C1 segment of cervical spinal cord (tissue), 14 donors: ENCODE measurements around the gene PLEKHA1.
A peak's percentile ranks its signal among the peaks of the same experiment; 100 is the strongest.

Source experiments
- DNase-seq, 14 donors: peaks; one replicate each; lab custom pipeline; 2025; lab: John Stamatoyannopoulos, UW

PLEKHA1 gene

GRCh38 chr10:122346326-122346950, 28.1 kb upstream of the PLEKHA1 start:
- DNase-seq: no peak

DNA sequence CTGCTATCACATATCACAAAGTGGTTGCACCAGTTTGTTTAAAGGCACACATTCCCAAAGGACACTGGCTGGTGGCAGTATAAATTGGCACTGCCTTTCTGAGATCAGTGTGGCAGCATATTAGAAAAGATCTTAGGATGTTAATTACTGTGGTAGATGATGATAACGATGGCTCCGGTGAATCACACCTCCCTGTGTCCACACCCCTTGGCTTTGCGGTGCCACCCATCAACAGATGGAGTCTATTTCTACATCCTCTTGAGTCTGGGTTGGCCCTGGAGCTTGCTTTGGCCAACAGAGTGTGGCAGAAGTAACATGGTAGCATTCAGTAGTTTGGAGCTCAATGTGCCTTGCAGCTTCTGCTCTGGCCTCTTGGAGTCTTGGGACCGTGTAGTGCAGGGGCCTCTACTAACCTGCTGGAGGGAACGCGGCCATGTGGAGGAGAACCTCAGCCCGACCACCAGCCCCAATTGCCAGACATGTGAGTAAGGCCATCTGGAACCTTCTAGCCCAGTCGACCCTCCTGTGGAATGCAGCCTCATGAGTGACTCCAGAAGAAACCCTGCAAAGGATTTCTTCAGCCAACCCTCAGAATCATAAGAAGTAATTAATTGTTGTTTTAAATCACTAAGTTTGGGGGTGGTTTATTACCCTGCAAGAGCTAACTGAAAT, 27.2 kb upstream of the PLEKHA1 start:
- DNase-seq: no peak

GRCh38 chr10:122348512-122348911, 26.0 kb upstream of the PLEKHA1 start:
- DNase-seq: peak in 1 of 14 donors; percentile 11

GRCh38 chr10:122348935-122349361, 25.6 kb upstream of the PLEKHA1 start:
- no peak for DNase-seq

DNA sequence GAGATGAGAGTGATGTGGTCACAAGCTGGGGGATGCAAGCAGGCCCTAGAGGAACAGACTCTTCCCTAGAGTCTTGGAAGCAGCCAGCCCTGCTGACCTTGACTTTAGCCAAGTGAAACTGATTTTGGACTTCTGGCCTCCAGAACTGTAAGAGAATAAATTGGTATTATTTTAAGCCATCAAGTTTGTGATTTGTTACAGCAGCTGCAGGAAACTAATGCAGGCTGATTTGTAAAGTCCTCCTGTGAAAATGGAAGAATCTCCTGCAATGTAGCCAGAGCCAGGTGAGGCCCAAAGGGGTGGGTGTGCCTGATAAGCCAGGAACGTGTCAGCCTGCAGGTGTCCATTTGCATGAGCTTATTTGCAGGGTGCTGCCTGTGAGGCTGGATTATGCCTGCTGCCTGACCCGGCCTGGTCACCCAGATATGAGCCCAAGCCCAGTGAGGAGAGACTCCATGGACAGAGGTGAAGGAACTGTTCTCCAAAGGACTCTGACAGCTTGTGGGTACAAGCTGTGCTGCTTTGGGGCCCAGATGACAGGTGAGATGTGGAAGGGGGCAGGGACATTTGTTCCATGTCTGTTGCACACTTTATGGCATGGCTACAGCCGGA, 24.6 kb upstream of the PLEKHA1 start:
- DNase-seq: no peak

- no peak for DNase-seq
These were observed 23.6 kb upstream of the PLEKHA1 start for GRCh38 chr10:122350893-122351292.

GRCh38 chr10:122352817-122353525, 21.5 kb upstream of the PLEKHA1 start:
- no peak for DNase-seq

- DNase-seq: no peak
These were observed 20.1 kb upstream of the PLEKHA1 start for GRCh38 chr10:122354383-122354782.

GRCh38 chr10:122357685-122358084, 16.8 kb upstream of the PLEKHA1 start:
- no peak for DNase-seq

GRCh38 chr10:122359621-122360020, 14.9 kb upstream of the PLEKHA1 start:
- no peak for DNase-seq

DNA sequence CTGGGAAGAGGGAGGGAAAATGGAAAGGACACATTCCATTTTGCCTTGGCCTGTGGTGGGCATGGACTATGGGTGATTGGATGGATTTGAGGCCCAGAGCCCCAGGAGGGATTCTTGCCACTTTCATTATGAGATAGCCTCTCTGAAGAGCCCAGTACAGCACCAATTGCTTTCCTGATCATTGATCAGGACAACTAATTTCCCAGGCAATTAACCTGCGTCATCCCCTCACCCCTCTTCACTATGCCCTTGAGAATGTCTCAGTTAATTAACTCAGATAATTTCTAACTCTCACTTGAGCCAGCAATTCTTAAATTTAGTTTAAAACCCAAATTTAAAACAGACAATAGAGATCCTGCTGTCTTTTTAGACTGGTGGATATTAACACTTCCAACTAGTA, 13.5 kb upstream of the PLEKHA1 start:
- DNase-seq: no peak

DNA sequence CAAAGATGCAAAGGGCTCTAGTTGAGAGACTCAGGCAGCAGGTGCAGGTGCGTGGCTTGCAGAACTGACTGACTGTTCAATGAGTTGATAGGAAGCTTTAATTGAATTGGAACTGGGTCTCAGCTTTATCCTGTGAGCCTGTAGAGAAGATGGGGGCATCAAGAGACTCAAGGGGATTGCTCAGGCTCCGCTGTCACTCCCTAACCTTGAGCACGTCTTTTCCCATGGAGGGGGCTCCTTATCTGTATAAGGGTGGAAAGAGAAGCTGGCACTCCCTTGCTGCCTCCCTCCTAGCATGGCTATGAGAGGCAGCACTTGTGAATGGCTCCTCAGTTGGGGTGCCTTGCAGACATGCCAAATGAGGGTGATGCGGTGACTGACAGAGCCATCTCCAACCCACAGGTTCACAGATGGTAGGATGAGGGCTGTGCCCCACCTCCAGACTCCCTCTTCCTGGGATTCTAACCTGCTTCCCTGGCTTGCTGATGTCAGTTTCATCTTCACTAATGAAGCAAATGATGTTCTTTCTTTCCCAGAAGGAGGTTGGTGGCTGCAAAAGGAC, 12.4 kb upstream of the PLEKHA1 start:
- no peak for DNase-seq

DNA sequence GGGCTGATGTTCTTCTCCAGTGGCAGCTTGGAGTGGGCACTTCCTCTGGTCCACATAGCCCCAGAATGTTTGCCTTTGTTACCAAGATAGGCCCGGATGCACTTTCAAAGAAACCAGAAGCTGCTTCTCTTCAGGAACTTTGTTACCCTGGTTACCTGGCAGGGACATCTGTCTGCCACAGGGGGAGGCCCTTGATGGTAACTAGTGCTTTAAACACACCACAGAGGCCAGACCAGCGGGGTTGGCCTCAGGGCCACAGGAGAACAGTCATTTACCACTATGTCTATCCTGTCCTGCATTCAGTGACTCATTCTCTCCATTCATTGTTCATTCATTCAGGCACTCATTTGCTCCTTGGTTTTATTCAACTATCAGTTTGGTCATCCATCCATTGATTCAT, 11.9 kb upstream of the PLEKHA1 start:
- peak in 1 of 14 donors; percentile 14 for DNase-seq

DNA sequence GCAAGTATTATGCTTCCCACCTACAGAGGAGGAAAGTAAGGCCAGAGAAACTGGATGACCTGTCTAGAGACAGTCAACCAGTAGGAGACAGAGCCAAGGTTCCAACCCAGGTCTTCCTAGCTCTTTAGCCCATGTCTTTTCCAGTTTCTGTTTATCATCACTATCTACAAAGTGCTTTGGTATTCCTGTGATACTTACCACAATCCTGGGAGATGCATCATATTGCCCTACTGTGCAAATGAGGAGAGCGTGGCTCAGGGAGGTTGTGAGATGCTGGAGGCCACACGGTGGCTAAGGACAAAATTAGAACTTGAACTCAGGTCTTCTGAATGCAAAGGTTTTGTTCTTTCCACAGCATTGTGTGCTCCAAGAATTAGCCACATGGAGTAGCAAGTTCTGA, 11.2 kb upstream of the PLEKHA1 start:
- no peak for DNase-seq

DNA sequence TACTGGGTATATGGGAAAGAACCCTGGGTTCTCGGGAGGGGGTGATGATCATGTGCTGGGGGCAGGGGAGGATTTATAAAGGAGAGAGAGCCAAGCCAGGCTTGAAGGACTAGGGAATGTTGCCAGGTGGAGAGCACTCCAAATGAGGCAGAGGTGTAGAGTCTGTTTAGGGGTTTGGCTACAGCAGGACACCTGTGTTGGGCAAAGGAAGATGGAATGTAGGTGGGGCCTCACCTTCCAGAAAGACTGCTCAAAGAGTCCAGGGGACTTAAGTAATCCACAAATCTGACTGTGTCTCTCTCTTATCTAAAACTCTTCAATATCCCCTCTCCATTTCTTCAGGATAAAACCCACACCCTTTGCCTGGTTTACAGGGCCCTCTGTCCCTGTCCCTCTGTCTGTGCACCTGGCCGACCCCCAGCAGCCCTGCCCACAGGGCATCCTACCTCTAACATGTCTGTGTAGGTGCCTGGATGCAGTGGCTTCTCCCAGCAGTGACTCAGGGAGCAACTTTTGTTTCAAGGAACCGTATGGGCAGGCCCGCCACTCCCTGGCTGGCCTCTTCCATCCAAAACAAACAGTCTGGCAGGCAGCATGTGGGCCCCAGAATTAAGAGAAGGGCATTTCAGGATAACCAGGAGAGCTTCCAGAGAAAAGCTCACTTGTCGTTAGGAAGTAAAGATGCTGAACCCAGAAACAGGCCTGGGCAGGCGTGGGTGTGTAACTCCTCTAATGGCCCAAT, 10.6 kb upstream of the PLEKHA1 start:
- DNase-seq: no peak

DNA sequence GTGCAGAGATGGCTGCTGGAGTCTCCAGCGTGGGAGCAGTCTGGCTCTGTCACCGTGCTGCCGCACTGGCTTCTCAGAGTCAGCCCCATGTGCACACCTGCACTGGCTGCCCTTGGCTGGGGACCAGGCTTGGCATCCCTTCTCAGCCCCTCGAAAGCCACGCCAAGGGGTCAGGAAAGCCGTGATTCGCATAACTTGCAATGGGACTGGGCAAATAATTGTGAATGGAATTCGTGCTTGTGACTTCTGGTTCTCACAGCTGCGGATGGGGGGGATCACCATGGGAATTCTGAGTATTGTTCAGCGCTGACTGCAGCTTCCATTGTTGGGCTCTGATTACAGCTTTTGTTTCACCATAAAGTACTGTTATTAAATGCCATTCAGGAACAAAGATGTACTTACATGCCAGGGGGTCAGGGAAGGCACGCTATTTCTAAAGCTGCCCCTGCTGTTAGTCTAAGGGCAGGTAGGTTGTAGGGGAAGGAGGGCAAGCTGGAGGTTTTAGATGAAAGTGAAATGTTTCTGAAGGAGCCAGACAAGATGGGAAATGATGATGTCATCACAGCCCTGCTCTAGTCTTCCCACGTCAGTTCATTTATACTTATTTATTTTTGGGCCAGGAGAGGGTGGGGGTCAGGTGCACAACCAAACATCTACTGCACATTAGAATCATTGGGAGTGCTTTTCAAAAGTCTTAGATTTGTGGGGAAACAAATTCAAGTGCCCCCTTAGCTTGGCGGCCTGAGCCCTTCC, 5.8 kb upstream of the PLEKHA1 start:
- peak in 8 of 14 donors; percentile 31 to 66 (median 53) for DNase-seq

- no peak for DNase-seq
These were observed 1.4 kb upstream of the PLEKHA1 start for GRCh38 chr10:122373108-122373507.

- peak in 5 of 14 donors; percentile 40 to 71 (median 42) for DNase-seq
These were observed 787 bp upstream of the PLEKHA1 start for GRCh38 chr10:122373721-122374120.

DNA sequence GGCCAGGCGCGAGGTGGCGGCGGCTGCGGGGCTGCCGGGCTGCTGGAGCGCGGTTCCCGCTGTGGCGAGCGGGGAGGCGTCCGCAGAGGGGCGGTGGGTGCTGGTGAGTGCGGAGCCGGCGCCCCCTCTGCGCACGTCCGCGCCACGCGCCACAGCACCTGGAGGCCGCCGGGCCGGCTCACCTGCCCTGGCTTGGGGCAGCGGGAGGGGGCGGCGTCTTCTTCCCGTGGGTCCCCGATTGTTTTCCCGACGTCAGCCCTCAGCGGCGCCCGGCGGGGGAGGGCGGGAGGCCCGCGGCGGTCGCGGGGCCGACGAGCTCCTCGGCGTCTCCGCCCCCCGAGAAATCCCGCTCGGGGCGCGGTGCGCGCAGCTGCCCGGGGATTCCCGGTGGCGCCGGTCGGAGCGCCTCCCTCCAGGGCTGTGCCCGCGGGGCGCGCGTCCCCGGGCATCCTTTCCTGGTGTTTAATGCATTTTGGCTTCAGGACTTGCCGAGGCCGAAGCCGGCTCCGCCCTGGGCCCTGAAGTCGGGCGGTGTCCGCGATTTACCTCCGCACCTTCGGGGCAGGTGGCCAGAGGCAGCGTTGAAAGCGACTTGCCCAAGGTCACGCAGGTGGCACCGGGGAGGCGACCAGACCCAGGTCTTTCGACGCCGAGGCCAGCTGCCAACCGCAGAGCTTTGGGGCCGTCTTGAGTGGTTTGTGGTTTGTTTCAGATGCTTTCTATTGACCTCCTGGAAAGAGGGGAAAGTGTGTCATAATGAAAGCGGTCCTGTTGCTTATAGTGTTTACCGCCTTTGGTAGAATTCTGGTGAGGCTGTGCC, 561 bp downstream of the PLEKHA1 start:
- DNase-seq: peak in 12 of 14 donors; percentile 32 to 80 (median 63)
